ENCODE data around the gene GBF1.
A peak's percentile ranks its signal among the peaks of the same experiment; 100 is the strongest.
"Not testable (repeated sequence)": the region's sequence is repeated elsewhere in the genome, so short reads cannot be mapped to it uniquely, and the experiment has no call there.

GBF1 gene

GRCh38 chr10:102234888-102235597 is 10.3 kb upstream of the GBF1 start:
- DNase-seq (ENCODE audit: low read depth), result no peak

GRCh38 chr10:102235598-102235920 is 9.8 kb upstream of the GBF1 start:
- no peak for DNase-seq (ENCODE audit: low read depth)

- DNase-seq (ENCODE audit: low read depth), result no peak
These were observed 9.3 kb upstream of the GBF1 start for GRCh38 chr10:102236006-102236405.

GRCh38 chr10:102237711-102238252 is 7.5 kb upstream of the GBF1 start:
- DNase-seq (ENCODE audit: low read depth), result no peak

- DNase-seq (ENCODE audit: low read depth), result no peak
These were observed 4.8 kb upstream of the GBF1 start for GRCh38 chr10:102240467-102241031.

- no peak for DNase-seq (ENCODE audit: low read depth)
These were observed 4.3 kb upstream of the GBF1 start for GRCh38 chr10:102241032-102241443.

- peak; percentile 78 for DNase-seq (ENCODE audit: low read depth)
These were observed 3.8 kb upstream of the GBF1 start, which contains the start of gene PITX3 for GRCh38 chr10:102241444-102242117. Gene PITX3 (minus strand): TSS chr10:102241512. CDS start chr10:102232080, 9,432 bp downstream.

- no peak for DNase-seq (ENCODE audit: low read depth)
These were observed 3.2 kb upstream of the GBF1 start for GRCh38 chr10:102242118-102242485.

- no peak for DNase-seq (ENCODE audit: low read depth)
These were observed 2.0 kb upstream of the GBF1 start for GRCh38 chr10:102243309-102243708.

- no peak for DNase-seq (ENCODE audit: low read depth)
These were observed 560 bp downstream of the GBF1 start for GRCh38 chr10:102245932-102246251.

GRCh38 chr10:102246261-102246660 is 929 bp downstream of the GBF1 start:
- no peak for DNase-seq (ENCODE audit: low read depth)

- no peak for DNase-seq (ENCODE audit: low read depth)
These were observed 2.4 kb downstream of the GBF1 start for GRCh38 chr10:102247734-102248133.

- DNase-seq (ENCODE audit: low read depth), result not testable (repeated sequence)
These were observed 7.2 kb downstream of the GBF1 start for GRCh38 chr10:102252508-102252907.

GRCh38 chr10:102254426-102254825 is 9.1 kb downstream of the GBF1 start:
- DNase-seq (ENCODE audit: low read depth), result no peak

- DNase-seq (ENCODE audit: low read depth), result no peak
These were observed 10.1 kb downstream of the GBF1 start for GRCh38 chr10:102255404-102255803.

GRCh38 chr10:102261196-102261595 is 15.9 kb downstream of the GBF1 start:
- no peak for DNase-seq (ENCODE audit: low read depth)

GRCh38 chr10:102261842-102262241 is 16.5 kb downstream of the GBF1 start:
- DNase-seq (ENCODE audit: low read depth), result no peak

- DNase-seq (ENCODE audit: low read depth), result no peak
These were observed 17.5 kb downstream of the GBF1 start for GRCh38 chr10:102262744-102263370.

GRCh38 chr10:102264371-102264770 is 19.0 kb downstream of the GBF1 start:
- no peak for DNase-seq (ENCODE audit: low read depth)

- DNase-seq (ENCODE audit: low read depth), result no peak
These were observed 21.3 kb downstream of the GBF1 start for GRCh38 chr10:102266670-102267069.

- DNase-seq (ENCODE audit: low read depth), result no peak
These were observed 22.4 kb downstream of the GBF1 start for GRCh38 chr10:102267748-102268147.

GRCh38 chr10:102268375-102268888 is 23.1 kb downstream of the GBF1 start:
- DNase-seq (ENCODE audit: low read depth), result no peak

- no peak for DNase-seq (ENCODE audit: low read depth)
These were observed 23.7 kb downstream of the GBF1 start for GRCh38 chr10:102269017-102269416.
